DND-41 (cell line): ENCODE data around the gene THUMPD3.
A peak's percentile ranks its signal among the peaks of the same experiment; 100 is the strongest.

Experiments used
- ATAC-seq: fragments of 200-7000 bp; cut with Tn5 transposase; 3 replicates; pipeline ENCODE4 v1.9.1; 2021; ENCODE audit warnings: low read depth; ENCODE audit not compliant: insufficient read depth
- DNase-seq: peaks from one replicate; pipeline ENCODE4 v3.0.0-alpha.2; 2020
- H2AFZ ChIP-seq: 2 replicates; pipeline ENCODE4 v1.6.0; 2012; ENCODE audit warnings: low read depth, low read length
- H3K27ac ChIP-seq: 2 replicates; pipeline ENCODE4 v1.5.1; 2012; ENCODE audit warnings: low read length, inconsistent platforms
- H3K27me3 ChIP-seq: fragments of 200-600 bp; sonication (generic); 2 replicates; pipeline ENCODE4 v1.6.0; 2012; ENCODE audit warnings: low read length, mild to moderate bottlenecking, inconsistent platforms; ENCODE audit not compliant: insufficient read depth, poor library complexity
- H3K36me3 ChIP-seq: 2 replicates; pipeline ENCODE4 v1.5.1; 2012; ENCODE audit warnings: low read length, inconsistent platforms; ENCODE audit not compliant: insufficient read depth
- H3K4me1 ChIP-seq: 2 replicates; pipeline ENCODE4 v1.5.1; 2012; ENCODE audit warnings: mild to moderate bottlenecking, low read length; ENCODE audit not compliant: insufficient read depth
- H3K4me2 ChIP-seq: 2 replicates; pipeline ENCODE4 v1.6.0; 2012; ENCODE audit warnings: mild to moderate bottlenecking, moderate library complexity, low read length, inconsistent platforms; ENCODE audit not compliant: insufficient read depth
- H3K4me3 ChIP-seq, 2 experiments: fragments of 200-600 bp in 1 of 2; shearing (Covaris generic) in 1 of 2; 2 replicates each; pipeline ENCODE4 v1.5.1; 2012 to 2016; ENCODE audit warnings: inconsistent platforms in 2 of 2, low read length in 2 of 2, mild to moderate bottlenecking in 2 of 2, low read depth in 1 of 2, moderate library complexity in 1 of 2
- H3K79me2 ChIP-seq: 2 replicates; pipeline ENCODE4 v1.6.0; 2012; ENCODE audit warnings: low read length, inconsistent platforms; ENCODE audit not compliant: insufficient read depth
- H3K9ac ChIP-seq: 2 replicates; pipeline ENCODE4 v1.6.0; 2012; ENCODE audit warnings: low read depth, mild to moderate bottlenecking, inconsistent platforms, low read length, moderate library complexity
- H3K9me3 ChIP-seq: 2 replicates; pipeline ENCODE4 v1.5.1; 2012; ENCODE audit warnings: low read length, moderate library complexity, mild to moderate bottlenecking, inconsistent platforms; ENCODE audit not compliant: insufficient read depth, severe bottlenecking
- H4K20me1 ChIP-seq: 2 replicates; pipeline ENCODE4 v1.6.0; 2012; ENCODE audit warnings: low read length; ENCODE audit not compliant: insufficient read depth
- CTCF ChIP-seq: IDR thresholded peaks from 2 replicates; pipeline ENCODE4 v1.5.1; 2012; ENCODE audit warnings: borderline replicate concordance, low read length, moderate library complexity, mild to moderate bottlenecking; ENCODE audit not compliant: poor library complexity, severe bottlenecking; ENCODE audit errors: extremely low read depth
- EZH2 ChIP-seq: IDR thresholded peaks from 3 replicates; pipeline ENCODE4 v1.6.1; 2012; ENCODE audit warnings: borderline replicate concordance, low read depth, mild to moderate bottlenecking, moderate library complexity, low read length, inconsistent platforms; ENCODE audit not compliant: severe bottlenecking

THUMPD3 gene

GRCh38 chr3:9349321-9350117, 13.3 kb upstream of the THUMPD3 start:
- Histone ChIP-seq H3K9me3 (no peaks in the 10 kb centered on the region), H3K4me1 (no peaks in the 10 kb centered on the region), H3K27me3 (no peaks in the 10 kb centered on the region), H3K36me3 (no peaks in the 10 kb centered on the region), H3K9ac (no peak overlapping the region), H3K4me3 (no peak overlapping the region), H3K79me2 (no peaks in the 10 kb centered on the region), H3K4me2 (no peak overlapping the region), H4K20me1 (no peaks in the 10 kb centered on the region), H2AFZ (no peak overlapping the region), H3K27ac (no peak overlapping the region)
- ATAC-seq = no peak
- DNase-seq = no peak
- TF ChIP-seq EZH2 (no peak), CTCF (no peak)

- ATAC-seq = no peak
- Histone ChIP-seq H4K20me1 (no peaks in the 10 kb centered on the region), H3K4me1 (no peaks in the 10 kb centered on the region), H3K27ac (no peak overlapping the region), H2AFZ (no peak overlapping the region), H3K9me3 (no peaks in the 10 kb centered on the region), H3K79me2 (no peaks in the 10 kb centered on the region), H3K27me3 (no peaks in the 10 kb centered on the region), H3K4me3 (no peak overlapping the region), H3K9ac (no peak overlapping the region), H3K4me2 (no peak overlapping the region), H3K36me3 (no peaks in the 10 kb centered on the region)
- no peak for TF ChIP-seq EZH2
- TF ChIP-seq CTCF = no peak
- DNase-seq = no peak
These were observed 11.1 kb upstream of the THUMPD3 start for GRCh38 chr3:9351709-9352126.

- Histone ChIP-seq H3K27me3 (no peaks in the 10 kb centered on the region), H3K9me3 (no peaks in the 10 kb centered on the region), H3K79me2 (no peaks in the 10 kb centered on the region), H3K4me2 (no peak overlapping the region), H4K20me1 (no peaks in the 10 kb centered on the region), H2AFZ (peak overlapping the region; percentile 42; the same call in 1 of the 2 replicates), H3K36me3 (no peaks in the 10 kb centered on the region), H3K4me3 (no peak overlapping the region), H3K27ac (no peak overlapping the region), H3K9ac (no peak overlapping the region), H3K4me1 (no peaks in the 10 kb centered on the region)
- ATAC-seq = peak; percentile 90
- no peak for TF ChIP-seq EZH2
- TF ChIP-seq CTCF = peak; percentile 88
- DNase-seq = peak; percentile 67
These were observed 9.7 kb upstream of the THUMPD3 start for GRCh38 chr3:9352917-9353752.
